ENCODE measurements around the gene THSD7A. TPM values are rescaled to one million over a fixed set of nuclear protein-coding genes. Genes with fewer than 3 reads are reported as not detected.

THSD7A gene
- total RNA-seq, 1 experiment from 2014 or later = not detected

- Mint-ChIP-seq H3K27ac (ENCODE audit: low read depth, unreplicated experiment) (no peak overlapping the region), H3K4me3 (ENCODE audit: unreplicated experiment) (no peak overlapping the region), H3K27me3 (ENCODE audit: insufficient read depth, unreplicated experiment) (peaks cover 6% of the 10 kb centered on the region), H3K36me3 (ENCODE audit: insufficient read depth, unreplicated experiment) (no peaks in the 10 kb centered on the region), H3K4me1 (ENCODE audit: insufficient read depth, unreplicated experiment) (no peaks in the 10 kb centered on the region), H3K9me3 (ENCODE audit: unreplicated experiment) (no peaks in the 10 kb centered on the region)
- TF ChIP-seq, protein P1, sequence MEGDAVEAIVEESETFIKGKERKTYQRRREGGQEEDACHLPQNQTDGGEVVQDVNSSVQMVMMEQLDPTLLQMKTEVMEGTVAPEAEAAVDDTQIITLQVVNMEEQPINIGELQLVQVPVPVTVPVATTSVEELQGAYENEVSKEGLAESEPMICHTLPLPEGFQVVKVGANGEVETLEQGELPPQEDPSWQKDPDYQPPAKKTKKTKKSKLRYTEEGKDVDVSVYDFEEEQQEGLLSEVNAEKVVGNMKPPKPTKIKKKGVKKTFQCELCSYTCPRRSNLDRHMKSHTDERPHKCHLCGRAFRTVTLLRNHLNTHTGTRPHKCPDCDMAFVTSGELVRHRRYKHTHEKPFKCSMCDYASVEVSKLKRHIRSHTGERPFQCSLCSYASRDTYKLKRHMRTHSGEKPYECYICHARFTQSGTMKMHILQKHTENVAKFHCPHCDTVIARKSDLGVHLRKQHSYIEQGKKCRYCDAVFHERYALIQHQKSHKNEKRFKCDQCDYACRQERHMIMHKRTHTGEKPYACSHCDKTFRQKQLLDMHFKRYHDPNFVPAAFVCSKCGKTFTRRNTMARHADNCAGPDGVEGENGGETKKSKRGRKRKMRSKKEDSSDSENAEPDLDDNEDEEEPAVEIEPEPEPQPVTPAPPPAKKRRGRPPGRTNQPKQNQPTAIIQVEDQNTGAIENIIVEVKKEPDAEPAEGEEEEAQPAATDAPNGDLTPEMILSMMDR (IDR thresholded peaks at IDR 0.05; ENCODE audit: unreplicated experiment) = no peak
- CTCF ChIA-PET = no interaction called here
- POLR2A ChIA-PET = no interaction called here
- intact Hi-C loops (cut with micrococcal nuclease) = no loop called here
- no peak for DNase-seq (ENCODE audit: unreplicated experiment)
- no TSS peak for BruUV-seq (replicated peaks)
Observed at GRCh38 chr7:11587814-11588213, 244.2 kb downstream of the THSD7A start.

DNA sequence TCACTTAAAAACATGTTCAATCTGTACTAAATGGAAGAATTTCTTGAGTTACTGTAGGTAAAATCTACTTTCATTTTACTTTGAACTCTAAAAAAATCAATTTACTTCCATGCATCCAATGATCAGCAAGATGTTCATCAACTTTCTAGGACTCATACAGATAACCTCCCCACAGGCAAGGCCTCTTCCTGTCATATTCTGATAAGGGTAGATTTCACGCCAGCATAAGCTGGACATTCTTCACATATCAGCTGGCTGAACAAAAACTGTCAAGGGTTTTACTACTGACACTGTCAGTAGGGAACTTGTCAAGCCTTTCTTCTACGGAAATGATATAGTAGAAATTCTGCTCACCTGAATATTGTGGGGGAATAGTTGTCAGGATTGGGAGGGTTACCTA lies 244.9 kb downstream of the THSD7A start:
- BruUV-seq (replicated peaks) = no TSS peak
- Mint-ChIP-seq H3K27me3 (ENCODE audit: insufficient read depth, unreplicated experiment) (peaks cover 11% of the 10 kb centered on the region), H3K27ac (ENCODE audit: low read depth, unreplicated experiment) (no peak overlapping the region), H3K4me3 (ENCODE audit: unreplicated experiment) (no peak overlapping the region), H3K36me3 (ENCODE audit: insufficient read depth, unreplicated experiment) (no peaks in the 10 kb centered on the region), H3K9me3 (ENCODE audit: unreplicated experiment) (no peaks in the 10 kb centered on the region), H3K4me1 (ENCODE audit: insufficient read depth, unreplicated experiment) (no peaks in the 10 kb centered on the region)
- ChIA-PET CTCF (interaction anchor here (0.6 kb wide), 1 partner anchor 10 kb away, joined by 3 read pairs; no protein-coding TSS in a partner anchor), POLR2A (no interaction called here)
- no peak for DNase-seq (ENCODE audit: unreplicated experiment)
- intact Hi-C loops (cut with micrococcal nuclease) = no loop called here
- TF ChIP-seq, protein P1 (IDR thresholded peaks at IDR 0.05; ENCODE audit: unreplicated experiment) = no peak

DNA sequence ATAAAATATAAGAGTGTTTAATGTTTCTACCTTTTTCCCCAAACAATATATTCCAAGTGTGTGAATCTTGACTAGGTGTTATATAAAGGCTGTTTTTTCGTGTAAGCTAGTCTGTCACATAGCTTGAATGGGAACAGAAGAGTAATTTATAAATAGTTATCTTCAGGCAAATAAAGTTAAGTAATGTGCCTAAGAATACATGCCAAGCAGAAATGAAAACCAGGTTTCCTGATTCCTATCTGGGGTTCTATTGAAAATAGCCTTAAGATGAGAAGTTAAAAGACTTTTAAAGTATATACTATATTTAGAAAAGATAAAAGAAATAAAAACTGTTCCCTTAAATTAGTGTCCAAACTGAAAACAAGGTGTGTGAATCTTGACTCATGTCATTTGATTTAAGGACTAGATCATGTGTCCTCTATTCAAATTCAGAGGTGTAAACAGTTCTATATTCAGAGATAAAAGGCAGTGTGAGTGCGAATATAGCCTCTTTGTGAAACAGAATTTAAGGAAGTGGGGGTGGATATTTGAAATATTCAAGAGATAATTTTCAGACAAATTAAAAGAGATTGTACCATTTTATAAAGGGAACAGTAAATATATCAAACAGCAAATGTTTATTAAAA lies 247.5 kb downstream of the THSD7A start:
- Mint-ChIP-seq H3K9me3 (ENCODE audit: unreplicated experiment) (no peaks in the 10 kb centered on the region), H3K4me3 (ENCODE audit: unreplicated experiment) (no peak overlapping the region), H3K4me1 (ENCODE audit: insufficient read depth, unreplicated experiment) (no peaks in the 10 kb centered on the region), H3K27ac (ENCODE audit: low read depth, unreplicated experiment) (no peak overlapping the region), H3K36me3 (ENCODE audit: insufficient read depth, unreplicated experiment) (no peaks in the 10 kb centered on the region), H3K27me3 (ENCODE audit: insufficient read depth, unreplicated experiment) (peaks cover 11% of the 10 kb centered on the region)
- intact Hi-C loops (cut with micrococcal nuclease) = no loop called here
- ChIA-PET POLR2A (no interaction called here), CTCF (no interaction called here)
- no peak for DNase-seq (ENCODE audit: unreplicated experiment)
- BruUV-seq (replicated peaks) = no TSS peak
- TF ChIP-seq, protein P1 (IDR thresholded peaks at IDR 0.05; ENCODE audit: unreplicated experiment) = no peak

DNA sequence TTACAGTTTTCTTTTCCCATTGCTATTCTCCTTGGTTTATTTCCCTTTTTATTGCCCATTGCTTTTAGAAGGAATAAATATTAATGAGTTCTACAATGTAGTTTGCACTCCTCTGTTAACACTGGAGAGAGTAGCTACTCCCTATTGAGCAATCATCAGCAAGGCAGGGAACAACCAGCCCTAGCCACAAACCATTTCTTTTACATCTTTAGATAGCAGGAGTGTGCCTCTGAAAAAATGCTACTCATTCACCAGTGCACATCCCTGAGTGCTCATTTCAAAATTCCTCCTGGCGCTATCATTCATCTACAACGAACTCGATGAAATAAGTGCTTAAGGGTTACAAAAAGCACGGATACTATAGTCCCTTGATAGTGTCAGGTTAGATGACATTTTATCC lies 252.9 kb downstream of the THSD7A start:
- no peak overlapping the region for H3K4me3 Mint-ChIP-seq (ENCODE audit: unreplicated experiment)
- no peaks in the 10 kb centered on the region for H3K9me3 Mint-ChIP-seq (ENCODE audit: unreplicated experiment)
- CTCF ChIA-PET = no interaction called here
- H3K27ac Mint-ChIP-seq (ENCODE audit: low read depth, unreplicated experiment) = no peak overlapping the region
- no peaks in the 10 kb centered on the region for H3K36me3 Mint-ChIP-seq (ENCODE audit: insufficient read depth, unreplicated experiment)
- no TSS peak for BruUV-seq (replicated peaks)
- no peak for DNase-seq (ENCODE audit: unreplicated experiment)
- TF ChIP-seq, protein P1 (IDR thresholded peaks at IDR 0.05; ENCODE audit: unreplicated experiment) = no peak
- intact Hi-C loops (cut with micrococcal nuclease) = no loop called here
- POLR2A ChIA-PET = no interaction called here
- H3K4me1 Mint-ChIP-seq (ENCODE audit: insufficient read depth, unreplicated experiment) = no peaks in the 10 kb centered on the region
- H3K27me3 Mint-ChIP-seq (ENCODE audit: insufficient read depth, unreplicated experiment) = peaks cover 11% of the 10 kb centered on the region

All from MCF 10A (cell line).